Type B pancreatic cell (in vitro differentiated cells): ENCODE data around the gene TPO. TPM values are rescaled to one million over a fixed set of nuclear protein-coding genes. Genes with fewer than 3 reads are reported as not detected.

Experiments
- DNase-seq: peaks from one replicate; pipeline ENCODE4 v3.0.0; 2021; ENCODE audit warnings: mixed read lengths; ENCODE audit not compliant: unreplicated experiment; ENCODE audit errors: extremely low spot score
- H3K27ac Mint-ChIP-seq: 2 replicates; pipeline ENCODE4 v1.8.0; 2021; ENCODE audit warnings: mild to moderate bottlenecking, mixed read lengths
- H3K27me3 Mint-ChIP-seq: 2 replicates; pipeline ENCODE4 v1.8.0; 2021; ENCODE audit warnings: mixed read lengths
- H3K36me3 Mint-ChIP-seq: 2 replicates; pipeline ENCODE4 v1.8.0; 2021; ENCODE audit warnings: mixed read lengths
- H3K4me1 Mint-ChIP-seq: one replicate; pipeline ENCODE4 v1.8.0; 2021; ENCODE audit warnings: mixed read lengths; ENCODE audit not compliant: unreplicated experiment
- H3K4me3 Mint-ChIP-seq: 2 replicates; pipeline ENCODE4 v1.8.0; 2021; ENCODE audit warnings: mild to moderate bottlenecking, mixed read lengths
- H3K9me3 Mint-ChIP-seq: 2 replicates; pipeline ENCODE4 v1.8.0; 2021; ENCODE audit warnings: mixed read lengths
- CTCF ChIP-seq: fragments of 200-600 bp; sonication (generic); conservative IDR thresholded peaks from 2 replicates; pipeline ENCODE4 v1.5.0; 2021; ENCODE audit warnings: antibody characterized with exemption, mild to moderate bottlenecking
- total RNA-seq: library from RNA; stranded (reverse); gene quantifications from 2 replicates; pipeline ENCODE4 v1.2.1, GENCODE V29; 2021; ENCODE audit warnings: low replicate concordance

The TPO gene
- total RNA-seq, 1 donor from 2014 or later = not detected

GRCh38 chr2:1397350-1397749 is 15.9 kb upstream of the TPO start:
- no peak for TF ChIP-seq CTCF
- Mint-ChIP-seq H3K27ac (no peak overlapping the region), H3K36me3 (no peaks in the 10 kb centered on the region), H3K4me1 (no peaks in the 10 kb centered on the region), H3K27me3 (peaks cover 3% of the 10 kb centered on the region), H3K9me3 (peaks cover 5% of the 10 kb centered on the region), H3K4me3 (no peak overlapping the region)
- DNase-seq = no peak

DNA sequence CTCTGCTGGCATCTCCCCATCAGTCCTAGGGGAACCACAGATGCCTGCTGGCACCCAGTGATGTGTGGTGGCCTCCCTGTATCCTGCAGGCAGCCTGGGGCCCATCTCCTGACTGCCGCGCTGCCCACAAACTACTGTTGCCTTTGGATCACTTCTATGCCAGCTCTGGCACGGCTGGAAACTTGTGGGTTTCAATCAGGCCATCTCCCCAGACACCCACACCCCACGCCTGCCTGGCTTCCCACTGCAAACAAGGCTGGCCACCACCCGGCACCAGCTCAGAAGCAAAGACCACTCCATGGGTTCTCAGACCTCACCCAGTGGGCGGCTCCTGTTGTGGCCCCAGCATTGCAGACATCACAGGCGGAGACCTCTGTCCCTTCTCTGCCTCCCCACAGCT is 15.1 kb upstream of the TPO start:
- TF ChIP-seq CTCF = no peak
- no peak overlapping the region for H3K27ac Mint-ChIP-seq
- H3K36me3 Mint-ChIP-seq = no peaks in the 10 kb centered on the region
- peaks cover 3% of the 10 kb centered on the region for H3K27me3 Mint-ChIP-seq
- DNase-seq = no peak
- no peaks in the 10 kb centered on the region for H3K4me1 Mint-ChIP-seq
- H3K9me3 Mint-ChIP-seq = no peaks in the 10 kb centered on the region
- H3K4me3 Mint-ChIP-seq = no peak overlapping the region

- Mint-ChIP-seq H3K4me1 (no peaks in the 10 kb centered on the region), H3K27ac (no peak overlapping the region), H3K9me3 (no peaks in the 10 kb centered on the region), H3K36me3 (no peaks in the 10 kb centered on the region), H3K27me3 (peaks cover 3% of the 10 kb centered on the region), H3K4me3 (no peak overlapping the region)
- DNase-seq = no peak
- TF ChIP-seq CTCF = no peak
Observed at GRCh38 chr2:1400943-1401735, 12.1 kb upstream of the TPO start.

GRCh38 chr2:1402064-1402463 is 11.2 kb upstream of the TPO start:
- peaks cover 5% of the 10 kb centered on the region for H3K4me1 Mint-ChIP-seq
- no peaks in the 10 kb centered on the region for H3K36me3 Mint-ChIP-seq
- H3K4me3 Mint-ChIP-seq = no peak overlapping the region
- no peak for TF ChIP-seq CTCF
- H3K27me3 Mint-ChIP-seq = peaks cover 3% of the 10 kb centered on the region
- DNase-seq = no peak
- no peak overlapping the region for H3K27ac Mint-ChIP-seq
- no peaks in the 10 kb centered on the region for H3K9me3 Mint-ChIP-seq

DNA sequence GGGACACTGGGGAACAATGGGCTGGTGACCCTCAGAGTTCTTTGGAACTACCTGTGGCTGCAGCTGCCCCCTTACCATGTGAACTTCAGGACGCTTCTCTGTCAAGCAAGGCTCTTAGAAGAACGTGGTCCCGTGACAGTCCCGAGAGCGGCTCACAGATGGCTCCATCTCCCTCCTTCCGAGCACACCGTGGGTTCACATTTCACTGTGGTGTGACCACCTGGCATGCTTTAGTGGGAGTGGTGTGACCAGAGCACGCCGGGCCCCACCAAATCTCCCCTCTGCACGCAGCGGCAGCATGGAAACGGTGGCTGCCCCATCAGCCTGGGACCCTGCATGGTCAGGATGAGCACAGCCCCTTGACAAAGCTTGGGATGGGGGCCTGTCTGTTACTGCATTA is 9.7 kb upstream of the TPO start:
- H3K9me3 Mint-ChIP-seq = no peaks in the 10 kb centered on the region
- DNase-seq = no peak
- H3K36me3 Mint-ChIP-seq = no peaks in the 10 kb centered on the region
- H3K27me3 Mint-ChIP-seq = no peaks in the 10 kb centered on the region
- TF ChIP-seq CTCF = no peak
- H3K4me1 Mint-ChIP-seq = peaks cover 5% of the 10 kb centered on the region
- H3K4me3 Mint-ChIP-seq = no peak overlapping the region
- no peak overlapping the region for H3K27ac Mint-ChIP-seq

DNA sequence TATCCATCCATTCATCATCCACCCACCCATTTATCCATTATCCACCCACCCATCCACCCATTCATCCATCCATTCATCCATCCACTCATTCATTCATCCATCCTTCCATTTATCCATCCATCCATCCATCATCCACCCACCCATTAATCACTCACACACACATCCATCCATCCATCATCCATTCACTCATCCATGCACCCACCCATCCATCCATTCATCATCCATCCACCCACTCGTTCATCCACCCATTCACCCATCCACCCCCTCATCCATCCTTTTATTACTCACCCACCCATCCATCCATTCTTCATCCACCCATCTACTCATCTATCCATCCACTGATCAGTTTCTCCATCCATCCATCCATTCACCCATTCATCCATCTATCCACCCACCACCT is 8.1 kb upstream of the TPO start:
- Mint-ChIP-seq H3K27ac (no peak overlapping the region), H3K27me3 (no peaks in the 10 kb centered on the region), H3K9me3 (no peaks in the 10 kb centered on the region), H3K36me3 (no peaks in the 10 kb centered on the region), H3K4me1 (peaks cover 5% of the 10 kb centered on the region), H3K4me3 (no peak overlapping the region)
- no peak for TF ChIP-seq CTCF
- no peak for DNase-seq
